Fibroblast of lung (primary cell): ENCODE results near the gene RASGRF2. TPM values are rescaled to one million over a fixed set of nuclear protein-coding genes. Genes with fewer than 3 reads are reported as not detected.

Source experiments
- DNase-seq, 2 donors: peaks; one replicate each; pipeline versions ENCODE4 v3.0.0 to v3.0.0-alpha.2; 2010; ENCODE audit warnings: low read depth in 2 of 2
- H2AFZ ChIP-seq: 2 replicates; pipeline ENCODE4 v1.5.1; 2012; ENCODE audit warnings: low read length, control low read depth, inconsistent platforms
- H3K27ac ChIP-seq: 2 replicates; pipeline ENCODE4 v1.5.1; 2011; ENCODE audit warnings: low read length, control low read depth; ENCODE audit not compliant: insufficient read depth
- H3K27me3 ChIP-seq: 2 replicates; pipeline ENCODE4 v1.5.1; 2011; ENCODE audit warnings: mild to moderate bottlenecking, low read length; ENCODE audit not compliant: control insufficient read depth, insufficient read depth
- H3K36me3 ChIP-seq: 2 replicates; pipeline ENCODE4 v1.5.1; 2011; ENCODE audit warnings: low read length; ENCODE audit not compliant: control insufficient read depth, insufficient read depth
- H3K4me1 ChIP-seq: 2 replicates; pipeline ENCODE4 v1.5.1; 2011; ENCODE audit warnings: low read length; ENCODE audit not compliant: control insufficient read depth, insufficient read depth; ENCODE audit errors: extremely low read depth
- H3K4me2 ChIP-seq: 2 replicates; pipeline ENCODE4 v1.5.1; 2011; ENCODE audit warnings: low read length, control low read depth; ENCODE audit not compliant: insufficient read depth; ENCODE audit errors: extremely low read depth
- H3K4me3 ChIP-seq, 4 experiments: fragments of 200-600 bp in 1 of 4; sonication (generic) in 1 of 4; replicated peaks in 1 of 4; 2 replicates each; pipeline ENCODE4 v1.5.1; 2011 to 2016; ENCODE audit warnings: low read length in 4 of 4, low read depth in 3 of 4, mild to moderate bottlenecking in 3 of 4, control low read depth in 2 of 4, inconsistent platforms in 1 of 4, mixed read lengths in 1 of 4; ENCODE audit not compliant: insufficient read depth in 1 of 4; ENCODE audit errors: control extremely low read depth in 1 of 4
- H3K79me2 ChIP-seq: 2 replicates; pipeline ENCODE4 v1.5.1; 2012; ENCODE audit warnings: mild to moderate bottlenecking, low read length, inconsistent platforms; ENCODE audit not compliant: control insufficient read depth, insufficient read depth
- H3K9ac ChIP-seq: 2 replicates; pipeline ENCODE4 v1.5.1; 2011; ENCODE audit warnings: mild to moderate bottlenecking, low read length, control low read depth; ENCODE audit not compliant: insufficient read depth
- H3K9me3 ChIP-seq: 2 replicates; pipeline ENCODE4 v1.5.1; 2012; ENCODE audit warnings: low read depth, low read length; ENCODE audit not compliant: control insufficient read depth, insufficient read depth
- H4K20me1 ChIP-seq: 2 replicates; pipeline ENCODE4 v1.5.1; 2011; ENCODE audit warnings: low read length; ENCODE audit not compliant: control insufficient read depth, insufficient read depth; ENCODE audit errors: extremely low read depth
- EZH2 ChIP-seq: IDR thresholded peaks from 2 replicates; pipeline ENCODE4 v1.5.1; 2012; ENCODE audit warnings: low read length, control low read depth, mild to moderate bottlenecking; ENCODE audit errors: missing control alignments
- polyA plus RNA-seq, 2 donors: library from polyadenylated mRNA; depleted of rRNA in 1 of 2; stranded (reverse) in 1 of 2; unstranded in 1 of 2; fragments of >200 nt; gene quantifications; 2 replicates each; pipeline ENCODE4 v1.2.1, GENCODE V29; 2011 to 2012; ENCODE audit warnings: missing spikeins in 1 of 2
- total RNA-seq: library from RNA; depleted of rRNA; stranded (reverse); fragments of >200 nt; gene quantifications from 2 replicates; pipeline ENCODE4 v1.2.1, GENCODE V29; 2014
- TF ChIP-seq, protein P1 (sequence below), 2 donors: IDR thresholded peaks in 1 of 2; conservative IDR thresholded peaks in 1 of 2; 1 replicate in 1 of 2; 2 replicates in 1 of 2; pipeline ENCODE4 v1.5.1; 2011 to 2012; ENCODE audit warnings: low read length in 2 of 2, control low read depth in 1 of 2, inconsistent platforms in 1 of 2, low read depth in 1 of 2, mild to moderate bottlenecking in 1 of 2

The RASGRF2 gene
- total and polyA plus RNA-seq, 2 donors (not counting 1 experiment from before 2014, with no cell fraction given), result 3.5 to 19.5 TPM

DNA sequence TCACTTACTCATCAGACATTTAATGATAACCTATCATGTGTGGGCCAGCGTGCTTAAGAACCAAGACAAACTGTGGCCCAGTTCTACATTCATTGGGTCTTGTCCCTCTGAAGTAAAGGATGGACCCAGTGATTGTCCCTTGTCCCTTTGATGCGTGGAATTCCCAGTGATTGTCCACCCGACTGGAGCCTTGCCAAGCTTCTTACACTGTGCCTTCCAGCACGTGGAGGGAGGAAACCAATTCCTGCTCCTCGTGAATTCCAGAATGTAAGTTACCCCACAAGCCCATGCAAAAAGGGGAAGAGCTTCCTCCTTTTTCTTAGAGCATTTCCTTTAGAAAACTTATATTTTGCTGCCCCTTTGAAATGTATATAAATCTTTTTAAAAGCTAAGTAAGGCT, 280.8 kb downstream of the RASGRF2 start:
- no peaks in the 10 kb centered on the region for H3K9me3 ChIP-seq
- DNase-seq, result no peak
- H3K4me2 ChIP-seq, result no peak overlapping the region
- no peaks in the 10 kb centered on the region for H3K79me2 ChIP-seq
- no peak overlapping the region for H2AFZ ChIP-seq
- H3K36me3 ChIP-seq, result no peaks in the 10 kb centered on the region
- H3K27me3 ChIP-seq, result no peaks in the 10 kb centered on the region
- TF ChIP-seq EZH2, result no peak
- TF ChIP-seq, protein P1, sequence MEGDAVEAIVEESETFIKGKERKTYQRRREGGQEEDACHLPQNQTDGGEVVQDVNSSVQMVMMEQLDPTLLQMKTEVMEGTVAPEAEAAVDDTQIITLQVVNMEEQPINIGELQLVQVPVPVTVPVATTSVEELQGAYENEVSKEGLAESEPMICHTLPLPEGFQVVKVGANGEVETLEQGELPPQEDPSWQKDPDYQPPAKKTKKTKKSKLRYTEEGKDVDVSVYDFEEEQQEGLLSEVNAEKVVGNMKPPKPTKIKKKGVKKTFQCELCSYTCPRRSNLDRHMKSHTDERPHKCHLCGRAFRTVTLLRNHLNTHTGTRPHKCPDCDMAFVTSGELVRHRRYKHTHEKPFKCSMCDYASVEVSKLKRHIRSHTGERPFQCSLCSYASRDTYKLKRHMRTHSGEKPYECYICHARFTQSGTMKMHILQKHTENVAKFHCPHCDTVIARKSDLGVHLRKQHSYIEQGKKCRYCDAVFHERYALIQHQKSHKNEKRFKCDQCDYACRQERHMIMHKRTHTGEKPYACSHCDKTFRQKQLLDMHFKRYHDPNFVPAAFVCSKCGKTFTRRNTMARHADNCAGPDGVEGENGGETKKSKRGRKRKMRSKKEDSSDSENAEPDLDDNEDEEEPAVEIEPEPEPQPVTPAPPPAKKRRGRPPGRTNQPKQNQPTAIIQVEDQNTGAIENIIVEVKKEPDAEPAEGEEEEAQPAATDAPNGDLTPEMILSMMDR (conservative IDR thresholded peaks at IDR 0.05 in 1 of 2, IDR thresholded peaks at IDR 0.05 in 1 of 2; ENCODE audit: low read depth in 1 of 2, low read length in 2 of 2), result no peak
- H3K4me3 ChIP-seq, result no peak overlapping the region
- no peaks in the 10 kb centered on the region for H3K4me1 ChIP-seq
- H3K27ac ChIP-seq, result no peak overlapping the region
- H4K20me1 ChIP-seq, result no peaks in the 10 kb centered on the region
- H3K9ac ChIP-seq, result no peak overlapping the region

DNA sequence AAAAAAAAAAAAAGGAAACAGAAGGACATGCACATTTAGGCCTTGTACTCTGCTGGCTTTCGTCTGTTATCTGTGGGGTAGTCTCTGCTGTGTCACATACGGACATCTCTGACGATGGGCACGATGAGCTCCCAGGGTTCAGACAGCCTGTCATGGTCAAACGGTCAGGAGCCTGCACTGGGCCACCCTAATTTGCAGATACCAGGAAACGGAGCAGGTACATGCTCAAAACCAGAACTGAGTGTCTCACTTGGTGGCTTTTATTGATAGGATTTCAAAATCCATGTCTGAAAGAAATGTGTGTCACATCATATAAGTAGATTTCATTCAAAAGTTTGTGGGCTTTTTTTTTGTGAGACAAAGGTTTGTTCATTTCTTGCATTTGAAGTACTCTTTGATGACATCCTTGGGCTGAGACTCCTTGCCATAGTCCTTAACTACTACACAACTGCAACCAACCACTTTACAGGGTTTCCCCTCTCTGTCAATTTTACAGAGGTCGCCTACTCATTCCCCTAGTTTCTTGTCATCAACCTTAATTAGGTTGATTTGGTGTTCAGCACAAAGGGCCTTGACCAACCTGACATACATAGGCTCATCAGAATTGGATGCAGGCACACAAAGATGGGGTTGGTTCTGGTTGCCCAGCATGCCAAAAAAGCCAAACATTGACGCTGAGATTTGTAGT, 281.9 kb downstream of the RASGRF2 start:
- no peak overlapping the region for H3K4me2 ChIP-seq
- DNase-seq, result no peak
- H3K79me2 ChIP-seq, result no peaks in the 10 kb centered on the region
- H3K27me3 ChIP-seq, result no peaks in the 10 kb centered on the region
- H3K27ac ChIP-seq, result no peak overlapping the region
- no peaks in the 10 kb centered on the region for H3K4me1 ChIP-seq
- H4K20me1 ChIP-seq, result no peaks in the 10 kb centered on the region
- H3K4me3 ChIP-seq, result no peak overlapping the region
- no peaks in the 10 kb centered on the region for H3K36me3 ChIP-seq
- H2AFZ ChIP-seq, result no peak overlapping the region
- no peaks in the 10 kb centered on the region for H3K9me3 ChIP-seq
- H3K9ac ChIP-seq, result no peak overlapping the region
- TF ChIP-seq, protein P1 (conservative IDR thresholded peaks at IDR 0.05 in 1 of 2, IDR thresholded peaks at IDR 0.05 in 1 of 2; ENCODE audit: low read depth in 1 of 2, low read length in 2 of 2), result no peak
- TF ChIP-seq EZH2, result no peak

DNA sequence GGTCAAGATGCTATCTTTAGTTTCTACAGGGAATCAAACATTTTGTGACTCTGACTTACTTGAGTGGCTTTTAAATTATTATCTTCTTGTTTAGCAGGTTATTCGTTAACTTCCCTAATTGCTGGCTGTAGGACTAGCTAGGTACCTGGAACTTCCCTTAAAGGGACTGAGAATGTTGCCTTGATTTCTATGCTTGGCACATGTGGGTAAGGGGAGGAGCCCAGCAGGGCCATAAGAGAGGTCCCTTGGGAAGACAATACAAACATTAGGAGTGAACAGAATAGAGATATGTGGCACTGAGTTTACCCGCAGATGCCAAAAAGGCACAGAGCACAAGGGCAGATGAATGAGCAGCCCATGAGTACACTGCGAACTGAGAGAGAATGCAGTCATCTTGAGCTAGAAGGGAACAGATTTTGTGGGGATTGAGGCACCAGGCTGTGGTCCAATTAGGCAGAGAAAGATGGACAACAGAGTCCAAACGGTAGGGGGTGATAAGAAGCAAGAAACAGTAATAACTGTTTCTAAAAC, 282.8 kb downstream of the RASGRF2 start:
- H3K9me3 ChIP-seq, result no peaks in the 10 kb centered on the region
- TF ChIP-seq, protein P1 (conservative IDR thresholded peaks at IDR 0.05 in 1 of 2, IDR thresholded peaks at IDR 0.05 in 1 of 2; ENCODE audit: low read depth in 1 of 2, low read length in 2 of 2), result peak in 1 of 2 donors; percentile 6
- TF ChIP-seq EZH2, result no peak
- no peak overlapping the region for H3K9ac ChIP-seq
- no peak overlapping the region for H3K27ac ChIP-seq
- H3K4me2 ChIP-seq, result no peak overlapping the region
- H3K4me1 ChIP-seq, result no peaks in the 10 kb centered on the region
- H3K36me3 ChIP-seq, result no peaks in the 10 kb centered on the region
- no peak overlapping the region for H2AFZ ChIP-seq
- no peaks in the 10 kb centered on the region for H4K20me1 ChIP-seq
- H3K79me2 ChIP-seq, result no peaks in the 10 kb centered on the region
- no peak for DNase-seq
- no peaks in the 10 kb centered on the region for H3K27me3 ChIP-seq
- no peak overlapping the region for H3K4me3 ChIP-seq
